OCI-LY1 (cell line): ENCODE measurements around the gene TTC21A.
A peak's percentile ranks its signal among the peaks of the same experiment; 100 is the strongest.

Experiments
- H2AFZ ChIP-seq: fragments of 200-600 bp; sonication (generic), shearing (Covaris generic); 2 replicates; pipeline ENCODE4 v1.6.0; 2014; ENCODE audit warnings: antibody characterized with exemption, mild to moderate bottlenecking, low read length
- H3F3A ChIP-seq: fragments of 200-600 bp; sonication (generic), shearing (Covaris generic); 2 replicates; pipeline ENCODE4 v1.6.0; 2014; ENCODE audit warnings: mild to moderate bottlenecking, antibody characterized with exemption, low read length, moderate library complexity; ENCODE audit not compliant: insufficient read depth
- H3K27ac ChIP-seq: fragments of 200-600 bp; sonication (generic); 2 replicates; pipeline ENCODE4 v1.5.1; 2014; ENCODE audit warnings: low read length, mixed run types, mild to moderate bottlenecking, low read depth; ENCODE audit not compliant: poor library complexity, severe bottlenecking
- H3K27me3 ChIP-seq: fragments of 200-600 bp; sonication (generic); 2 replicates; pipeline ENCODE4 v1.6.0; 2014; ENCODE audit warnings: antibody characterized with exemption, mild to moderate bottlenecking, low read length, moderate library complexity; ENCODE audit not compliant: insufficient read depth
- H3K36me3 ChIP-seq: fragments of 200-600 bp; sonication (generic); 2 replicates; pipeline ENCODE4 v1.6.1; 2014; ENCODE audit warnings: mild to moderate bottlenecking, antibody characterized with exemption, low read length, moderate library complexity, mixed read lengths; ENCODE audit not compliant: insufficient read depth
- H3K4me1 ChIP-seq: fragments of 200-600 bp; sonication (generic); 2 replicates; pipeline ENCODE4 v1.5.1; 2014; ENCODE audit warnings: mild to moderate bottlenecking, low read length, moderate library complexity; ENCODE audit not compliant: insufficient read depth, severe bottlenecking
- H3K4me2 ChIP-seq: fragments of 200-600 bp; sonication (generic), shearing (Covaris generic); 2 replicates; pipeline ENCODE4 v1.6.1; 2014; ENCODE audit warnings: low read length
- H3K4me3 ChIP-seq: fragments of 200-600 bp; sonication (generic); 2 replicates; pipeline ENCODE4 v1.5.1; 2014; ENCODE audit warnings: low read length, low read depth, mild to moderate bottlenecking, mixed read lengths; ENCODE audit not compliant: poor library complexity, severe bottlenecking
- H3K79me2 ChIP-seq: fragments of 200-600 bp; shearing (Covaris generic); 2 replicates; pipeline ENCODE4 v1.6.1; 2016; ENCODE audit warnings: mixed run types, low read length, mixed read lengths; ENCODE audit not compliant: insufficient read depth
- H3K9ac ChIP-seq: fragments of 200-600 bp; sonication (generic), shearing (Covaris generic); 2 replicates; pipeline ENCODE4 v1.6.1; 2014; ENCODE audit warnings: mild to moderate bottlenecking, low read length, mixed read lengths
- H3K9me2 ChIP-seq: fragments of 200-600 bp; sonication (generic), shearing (Covaris generic); 2 replicates; pipeline ENCODE4 v1.6.1; 2014; ENCODE audit warnings: low read depth, mild to moderate bottlenecking, low read length, mixed read lengths
- H3K9me3 ChIP-seq: fragments of 200-600 bp; shearing (Covaris generic); 2 replicates; pipeline ENCODE4 v1.6.1; 2014; ENCODE audit warnings: low read length, mixed read lengths
- H4K20me1 ChIP-seq: fragments of 200-600 bp; sonication (generic), shearing (Covaris generic); 2 replicates; pipeline ENCODE4 v1.6.0; 2016; ENCODE audit warnings: mild to moderate bottlenecking, low read length; ENCODE audit not compliant: insufficient read depth
- EZH2 ChIP-seq: fragments of 200-600 bp; sonication (generic), shearing (Covaris generic); IDR thresholded peaks from 2 replicates; pipeline ENCODE4 v1.8.0; 2017; ENCODE audit warnings: borderline replicate concordance, mixed run types, mild to moderate bottlenecking, antibody characterized with exemption, low read length, moderate library complexity, mixed read lengths
- TF ChIP-seq, protein P1 (sequence below): fragments of 200-600 bp; sonication (generic), shearing (Covaris generic); IDR thresholded peaks from 2 replicates; pipeline ENCODE4 v1.5.1; 2017; ENCODE audit warnings: mild to moderate bottlenecking, antibody characterized with exemption, low read length, moderate library complexity, mixed read lengths

The TTC21A gene

DNA sequence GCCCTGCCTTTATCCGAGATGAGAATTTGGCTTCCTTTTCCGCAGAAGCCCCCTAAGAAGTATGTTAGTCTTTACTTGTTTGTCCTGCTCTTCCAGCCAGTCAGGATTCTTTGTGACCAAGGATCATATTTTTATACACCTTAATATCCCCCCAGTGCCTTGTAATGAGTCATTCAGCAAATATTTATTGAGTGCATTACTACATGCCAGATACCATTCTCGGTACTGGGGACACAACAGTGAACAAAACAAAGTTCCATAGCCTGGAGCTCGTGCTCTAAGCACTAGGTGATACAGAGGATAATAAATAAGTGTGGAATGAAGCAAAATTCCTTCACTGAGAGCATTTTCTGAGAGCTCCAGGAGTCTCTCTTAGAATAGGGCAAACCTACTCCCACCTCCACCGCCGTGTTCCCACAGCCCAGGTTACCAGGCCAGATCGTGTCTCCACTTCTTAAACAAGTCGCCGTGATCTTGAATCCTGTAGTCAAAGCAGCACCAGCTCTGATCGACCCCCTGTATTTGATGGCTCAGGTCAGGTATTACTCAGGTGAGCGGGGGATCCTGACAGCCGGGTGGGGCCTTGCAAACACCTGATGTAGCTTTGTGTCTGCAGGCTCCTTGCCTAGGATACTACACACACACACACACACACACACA, 18.5 kb downstream of the TTC21A start:
- Histone ChIP-seq H3K4me1 (peaks cover 58% of the 10 kb centered on the region), H4K20me1 (no peaks in the 10 kb centered on the region), H3K27ac (no peak overlapping the region), H3K4me2 (no peak overlapping the region), H3F3A (no peaks in the 10 kb centered on the region), H3K79me2 (no peaks in the 10 kb centered on the region), H3K4me3 (no peak overlapping the region), H3K36me3 (no peaks in the 10 kb centered on the region), H3K9me2 (no peaks in the 10 kb centered on the region), H3K9ac (no peak overlapping the region), H3K9me3 (no peaks in the 10 kb centered on the region), H3K27me3 (no peaks in the 10 kb centered on the region), H2AFZ (no peak overlapping the region)
- TF ChIP-seq EZH2: no peak
- TF ChIP-seq, protein P1, sequence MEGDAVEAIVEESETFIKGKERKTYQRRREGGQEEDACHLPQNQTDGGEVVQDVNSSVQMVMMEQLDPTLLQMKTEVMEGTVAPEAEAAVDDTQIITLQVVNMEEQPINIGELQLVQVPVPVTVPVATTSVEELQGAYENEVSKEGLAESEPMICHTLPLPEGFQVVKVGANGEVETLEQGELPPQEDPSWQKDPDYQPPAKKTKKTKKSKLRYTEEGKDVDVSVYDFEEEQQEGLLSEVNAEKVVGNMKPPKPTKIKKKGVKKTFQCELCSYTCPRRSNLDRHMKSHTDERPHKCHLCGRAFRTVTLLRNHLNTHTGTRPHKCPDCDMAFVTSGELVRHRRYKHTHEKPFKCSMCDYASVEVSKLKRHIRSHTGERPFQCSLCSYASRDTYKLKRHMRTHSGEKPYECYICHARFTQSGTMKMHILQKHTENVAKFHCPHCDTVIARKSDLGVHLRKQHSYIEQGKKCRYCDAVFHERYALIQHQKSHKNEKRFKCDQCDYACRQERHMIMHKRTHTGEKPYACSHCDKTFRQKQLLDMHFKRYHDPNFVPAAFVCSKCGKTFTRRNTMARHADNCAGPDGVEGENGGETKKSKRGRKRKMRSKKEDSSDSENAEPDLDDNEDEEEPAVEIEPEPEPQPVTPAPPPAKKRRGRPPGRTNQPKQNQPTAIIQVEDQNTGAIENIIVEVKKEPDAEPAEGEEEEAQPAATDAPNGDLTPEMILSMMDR: no peak

DNA sequence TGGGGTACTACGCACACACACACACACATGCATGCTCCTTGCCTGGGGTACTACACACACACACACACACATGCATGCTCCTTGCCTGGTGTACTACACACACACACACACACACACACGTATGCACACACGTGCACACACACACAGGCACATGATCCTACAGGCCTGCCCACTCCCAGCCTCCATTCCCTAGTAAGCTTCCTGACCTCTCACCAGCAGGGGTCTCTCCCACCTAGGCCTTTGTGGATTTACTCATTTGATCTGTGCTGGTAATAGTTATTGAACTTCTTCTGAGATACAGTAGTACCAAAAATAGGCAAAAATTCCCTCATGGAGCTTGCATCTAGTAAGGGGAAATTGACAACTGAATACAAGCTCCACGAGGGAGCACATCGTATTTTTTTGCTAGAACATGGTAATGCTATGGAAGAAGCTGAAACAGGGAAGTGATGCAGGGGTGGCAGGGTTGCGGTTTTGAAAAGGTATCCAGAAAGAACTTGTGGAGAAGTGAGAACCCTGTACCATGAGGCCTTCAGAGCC, 19.1 kb downstream of the TTC21A start:
- Histone ChIP-seq H3K9me2 (no peaks in the 10 kb centered on the region), H3K36me3 (no peaks in the 10 kb centered on the region), H3K4me3 (no peak overlapping the region), H3K4me2 (no peak overlapping the region), H3F3A (no peaks in the 10 kb centered on the region), H3K79me2 (no peaks in the 10 kb centered on the region), H2AFZ (no peak overlapping the region), H3K27ac (no peak overlapping the region), H3K27me3 (no peaks in the 10 kb centered on the region), H4K20me1 (no peaks in the 10 kb centered on the region), H3K9me3 (no peaks in the 10 kb centered on the region), H3K4me1 (peaks cover 52% of the 10 kb centered on the region), H3K9ac (no peak overlapping the region)
- TF ChIP-seq, protein P1: peak; percentile 59; the same call in 1 of the 2 replicates
- no peak for TF ChIP-seq EZH2

DNA sequence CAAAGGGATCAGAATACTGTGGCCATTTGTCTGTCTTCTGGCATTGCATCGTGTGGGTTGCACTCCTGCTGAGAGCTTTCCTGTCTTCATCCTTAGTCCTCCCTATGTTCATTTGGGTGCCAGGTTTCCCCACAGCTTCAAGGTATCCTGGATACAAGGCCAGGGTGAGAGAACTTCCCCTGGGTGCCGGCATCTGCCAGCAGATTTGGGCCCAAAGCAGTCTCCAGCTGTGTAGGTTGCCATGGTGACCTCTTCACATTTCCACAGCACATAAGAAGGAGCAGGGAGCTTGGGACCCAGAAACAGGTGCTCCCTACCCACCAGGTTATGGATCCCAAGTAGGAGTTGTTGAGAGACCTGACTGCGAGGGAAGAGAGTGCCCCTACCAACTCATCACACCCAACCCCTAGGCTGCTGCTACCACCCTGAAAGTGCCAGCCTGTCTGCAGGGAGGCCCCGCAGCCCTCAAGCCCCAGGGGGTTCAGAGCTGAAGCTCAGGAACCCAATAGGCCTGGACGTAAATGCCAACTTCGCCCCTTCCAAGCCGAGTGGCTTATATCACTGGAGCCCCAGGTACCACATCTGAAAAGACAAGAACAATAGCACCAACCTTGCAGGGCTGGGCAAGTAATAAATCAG, 19.9 kb downstream of the TTC21A start:
- H3K27me3 ChIP-seq: no peaks in the 10 kb centered on the region
- no peak overlapping the region for H2AFZ ChIP-seq
- peak overlapping the region; percentile 18 for H3K27ac ChIP-seq
- no peaks in the 10 kb centered on the region for H3K9me2 ChIP-seq
- H3K9me3 ChIP-seq: no peaks in the 10 kb centered on the region
- H3K9ac ChIP-seq: no peak overlapping the region
- no peaks in the 10 kb centered on the region for H4K20me1 ChIP-seq
- no peaks in the 10 kb centered on the region for H3K36me3 ChIP-seq
- TF ChIP-seq EZH2: no peak
- TF ChIP-seq, protein P1: no peak
- no peak overlapping the region for H3K4me3 ChIP-seq
- no peaks in the 10 kb centered on the region for H3K79me2 ChIP-seq
- no peak overlapping the region for H3K4me2 ChIP-seq
- peaks cover 44% of the 10 kb centered on the region for H3K4me1 ChIP-seq
- H3F3A ChIP-seq: no peaks in the 10 kb centered on the region
